GM19455 (cell line): ENCODE results near the gene OVCA2.
A peak's percentile ranks its signal among the peaks of the same experiment; 100 is the strongest.
"Not testable (repeated sequence)": the region's sequence is repeated elsewhere in the genome, so short reads cannot be mapped to it uniquely, and the experiment has no call there.

ENCODE experiments used
- ATAC-seq: cut with Tn5 transposase; IDR thresholded peaks from one replicate; pipeline ENCODE4 v1.9.1; 2021; ENCODE audit not compliant: unreplicated experiment

The OVCA2 gene

DNA sequence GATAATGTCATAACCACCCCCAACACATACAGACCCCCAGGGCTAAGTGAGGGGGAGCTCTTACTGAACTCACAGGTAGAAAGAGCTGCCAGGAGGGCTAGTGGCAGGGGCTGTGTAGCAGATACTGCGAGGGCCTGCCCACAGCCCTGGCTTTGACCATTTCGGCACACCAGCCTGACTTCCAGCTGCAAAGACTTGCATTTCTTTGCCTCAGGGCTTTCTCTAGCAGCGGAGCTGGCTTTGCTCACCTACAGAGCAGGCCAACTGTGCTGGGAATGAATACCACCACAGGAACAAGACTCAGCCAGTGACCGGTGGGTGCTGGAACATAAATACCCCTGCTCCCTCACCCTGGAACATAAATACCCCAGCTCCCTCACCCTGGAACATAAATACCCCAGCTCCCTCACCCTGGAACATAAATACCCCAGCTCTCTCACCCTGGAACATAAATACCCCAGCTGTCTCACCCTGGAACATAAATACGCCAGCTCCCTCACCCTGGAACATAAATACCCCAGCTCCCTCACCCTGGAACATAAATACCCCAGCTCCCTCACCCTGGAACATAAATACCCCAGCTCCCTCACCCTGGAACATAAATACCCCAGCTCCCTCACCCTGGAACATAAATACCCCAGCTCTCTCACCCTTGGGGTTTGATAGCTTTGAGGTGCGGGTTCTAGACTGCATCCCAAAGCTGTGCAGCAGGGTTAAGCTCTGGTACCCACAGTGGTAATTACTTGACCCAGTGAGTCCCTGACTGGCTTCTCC is 28.4 kb upstream of the OVCA2 start:
- ATAC-seq = not testable (repeated sequence)

DNA sequence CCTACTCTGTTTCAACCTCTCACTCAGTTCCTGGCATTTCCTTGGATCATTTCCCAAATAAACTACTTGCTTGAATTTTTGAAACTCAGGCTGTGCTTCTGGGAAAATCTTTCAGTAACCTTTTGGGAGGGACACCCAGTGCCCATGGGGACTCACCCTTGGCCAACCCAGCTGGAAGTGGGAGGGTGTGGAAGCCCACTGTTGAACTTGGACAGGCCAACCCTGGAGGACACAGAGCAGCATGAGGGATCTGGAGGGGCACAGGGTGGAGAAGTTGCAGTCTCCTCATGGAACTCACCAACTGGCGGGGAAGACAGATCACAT is 27.9 kb upstream of the OVCA2 start:
- ATAC-seq = no peak

DNA sequence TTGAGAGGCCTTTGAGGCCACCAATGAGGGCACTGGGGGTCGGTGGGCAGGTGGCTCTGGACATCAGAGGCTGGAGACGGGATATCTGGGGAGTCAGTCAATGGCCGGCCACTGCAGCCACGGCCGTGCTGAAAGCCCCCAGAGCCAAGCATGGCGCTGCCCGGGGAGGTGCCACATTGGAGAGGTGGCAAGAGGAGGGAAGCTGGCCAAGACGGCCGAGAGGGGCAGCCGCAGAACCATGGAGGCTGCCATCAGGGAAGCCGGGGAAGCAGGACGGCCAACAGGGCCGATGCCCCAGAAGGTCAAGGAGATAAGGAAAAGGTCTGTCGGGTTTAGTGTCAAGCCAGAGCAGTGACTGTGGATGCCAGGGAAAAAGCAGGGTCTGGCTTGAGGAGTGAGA is 26.5 kb upstream of the OVCA2 start:
- no peak for ATAC-seq

DNA sequence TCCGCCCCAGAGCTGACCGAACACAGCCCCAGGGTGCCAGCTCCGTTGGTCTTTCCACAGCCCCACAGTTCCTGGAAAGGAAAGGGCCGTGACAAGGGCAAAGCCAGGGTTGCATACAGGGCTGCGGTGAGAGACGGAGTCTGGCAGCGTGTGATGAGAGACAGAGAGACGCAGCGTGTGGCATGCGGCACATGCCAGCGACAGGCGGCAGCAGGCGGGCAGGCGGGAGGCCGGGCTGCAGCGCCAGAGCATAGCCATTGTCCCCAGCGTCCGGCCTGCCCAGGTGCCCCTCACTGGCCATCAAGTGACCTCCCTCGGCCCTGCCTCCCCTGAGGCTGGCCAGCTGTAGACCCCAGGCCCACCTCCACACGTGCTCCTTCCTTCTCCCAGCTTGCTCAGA is 25.3 kb upstream of the OVCA2 start:
- no peak for ATAC-seq

DNA sequence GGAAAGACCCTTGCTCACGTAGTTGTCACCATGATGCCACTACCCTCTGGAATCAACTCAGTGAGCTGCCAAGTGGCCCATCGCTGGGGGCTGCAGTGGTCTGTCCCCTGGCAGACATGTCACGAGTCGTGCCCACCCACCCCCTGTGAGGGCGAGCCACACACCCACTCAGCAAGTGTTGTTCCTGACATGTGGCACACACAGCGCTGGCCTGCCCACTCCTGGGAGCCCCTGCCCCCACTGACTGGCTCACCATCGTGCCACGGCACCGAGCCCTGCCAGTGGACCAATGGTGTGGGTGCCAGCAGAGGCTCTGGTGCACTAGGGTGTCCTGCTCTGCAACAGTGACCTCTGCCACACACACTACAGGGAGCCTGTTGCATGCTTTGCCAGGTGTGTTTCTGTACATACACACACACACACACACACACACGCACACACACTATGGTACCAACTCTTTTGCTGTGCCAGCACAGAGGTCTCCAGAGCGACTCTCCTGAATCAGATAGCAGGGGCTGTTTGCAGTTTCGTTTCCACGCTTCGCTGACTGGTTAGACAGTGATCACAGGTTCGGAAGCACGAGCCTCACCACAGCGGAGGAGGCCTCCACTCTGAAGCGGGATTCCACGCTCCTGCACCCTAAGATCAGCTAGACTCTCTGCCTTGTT is 24.4 kb upstream of the OVCA2 start:
- no peak for ATAC-seq

DNA sequence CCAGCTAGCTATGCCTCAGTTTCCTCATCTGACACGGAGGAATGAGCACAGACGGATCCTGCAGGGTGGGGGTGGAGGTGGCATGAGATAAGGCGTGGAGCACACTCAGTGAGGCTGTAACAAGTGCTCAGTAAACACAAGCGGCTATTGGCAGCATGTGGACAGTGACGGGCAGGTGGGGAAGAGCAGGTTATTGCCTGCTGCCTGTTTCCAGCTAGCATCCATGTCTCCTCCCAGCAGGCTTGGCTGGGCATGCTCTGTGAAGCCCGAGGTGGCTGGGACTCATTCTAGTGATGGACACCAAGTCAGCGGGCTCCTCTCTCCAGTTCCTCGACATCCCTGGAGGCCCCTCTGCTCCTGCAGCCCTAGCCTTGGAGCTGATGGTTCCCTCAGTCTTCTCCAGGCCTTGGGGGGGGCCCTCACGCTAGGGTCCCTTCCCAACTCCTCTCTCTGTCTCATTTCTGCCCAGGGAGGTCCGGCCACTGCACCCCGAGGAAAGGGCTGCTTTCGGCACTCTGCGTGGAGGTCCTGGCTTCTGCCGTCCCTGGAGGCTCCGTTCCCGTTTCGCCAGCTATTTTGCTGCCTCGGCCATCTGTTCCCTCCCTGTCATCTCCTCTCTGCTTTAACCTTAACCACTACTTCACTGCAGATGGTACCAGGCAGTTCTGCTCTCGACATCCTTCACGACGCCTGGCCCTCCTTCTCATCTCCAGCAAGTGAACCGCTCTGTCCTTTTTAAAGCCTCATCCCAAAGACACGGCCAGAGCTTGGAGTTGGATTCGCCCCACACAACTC is 22.9 kb upstream of the OVCA2 start:
- no peak for ATAC-seq

DNA sequence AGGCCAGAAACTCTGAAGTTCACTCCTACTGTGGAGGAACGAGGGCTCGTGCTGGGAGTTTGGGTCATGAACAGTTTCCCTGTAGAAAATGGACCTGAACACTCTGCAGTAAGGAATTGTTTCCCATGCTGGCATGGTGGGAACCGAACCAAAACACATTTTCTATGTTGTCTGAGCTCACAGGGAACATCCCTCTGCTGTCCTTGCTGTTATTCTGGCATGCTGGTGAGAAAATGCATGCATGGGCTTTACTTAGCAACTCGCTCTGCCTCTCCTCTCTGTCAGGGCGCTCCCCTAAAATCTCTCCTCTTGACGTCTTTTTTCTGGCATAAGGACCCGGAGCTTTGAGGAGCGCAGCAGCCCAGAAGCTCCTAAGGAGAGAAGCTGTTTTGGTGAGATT is 22.1 kb upstream of the OVCA2 start:
- no peak for ATAC-seq

DNA sequence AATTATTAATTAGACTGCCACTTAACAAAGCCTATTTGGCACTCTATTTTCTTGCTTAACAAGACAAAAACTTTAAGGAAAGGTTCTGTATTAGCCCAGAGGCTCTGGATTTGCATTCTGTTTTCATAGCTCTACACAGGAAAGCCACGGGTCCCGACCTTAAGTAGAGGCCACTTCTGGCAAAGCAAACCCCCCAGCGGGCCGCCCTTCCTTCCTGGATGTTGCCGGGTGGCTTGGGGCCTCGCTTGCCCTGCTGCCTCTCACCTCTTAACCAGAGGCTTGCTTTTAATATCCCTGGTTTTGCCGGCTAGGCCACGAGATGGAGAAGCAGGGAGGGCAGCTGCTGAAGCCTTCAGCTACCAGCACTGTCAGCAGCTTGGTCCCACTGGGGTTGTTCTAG is 21.1 kb upstream of the OVCA2 start:
- no peak for ATAC-seq

DNA sequence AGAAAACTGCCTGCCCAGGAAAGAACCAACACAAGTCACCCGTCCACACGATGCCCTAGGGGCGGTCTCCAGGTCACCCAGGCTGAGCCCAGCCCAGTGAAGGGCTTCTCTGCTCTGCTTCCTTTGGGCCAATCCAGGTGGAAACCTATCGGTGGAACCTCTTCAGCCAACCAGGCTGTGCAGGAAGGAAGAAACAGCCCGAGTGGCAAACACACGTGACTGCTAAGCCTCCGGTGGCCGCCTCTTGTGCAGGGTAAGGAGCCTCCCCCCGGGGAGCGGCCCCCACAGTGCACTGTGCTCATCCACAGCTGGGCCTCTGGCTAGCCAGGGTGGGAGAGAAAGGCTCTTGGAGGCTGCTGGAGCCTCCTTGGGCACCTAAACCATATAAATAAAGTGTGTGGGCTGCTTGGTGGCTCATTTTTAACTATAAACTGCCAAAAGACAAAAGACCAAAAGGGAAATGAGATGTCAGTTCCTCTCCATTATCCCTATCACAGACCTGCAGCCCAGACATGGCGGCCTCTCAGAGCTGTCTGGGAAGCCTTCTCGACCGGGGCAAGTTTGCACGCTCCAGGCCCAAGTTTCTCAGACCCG is 19.1 kb upstream of the OVCA2 start:
- ATAC-seq = no peak

DNA sequence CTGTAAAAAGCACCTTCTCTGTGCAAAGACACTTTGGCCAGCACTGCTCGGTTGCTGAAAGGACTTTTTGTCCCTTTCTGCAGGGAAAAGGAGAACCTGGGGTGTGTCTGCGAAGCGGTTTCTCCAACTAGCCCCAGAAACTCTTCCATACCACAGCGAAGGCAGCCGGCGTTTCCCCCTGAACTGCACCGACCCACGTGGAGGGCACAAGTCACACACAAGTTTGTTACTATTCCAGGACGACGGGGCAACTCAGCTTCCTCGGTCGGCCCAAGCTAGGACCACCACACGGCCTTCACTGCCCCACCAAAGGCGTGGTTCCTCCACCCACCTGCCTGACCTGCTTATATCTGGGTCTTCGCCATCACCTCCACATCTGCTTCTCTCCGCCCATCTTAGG is 18.6 kb upstream of the OVCA2 start:
- no peak for ATAC-seq

DNA sequence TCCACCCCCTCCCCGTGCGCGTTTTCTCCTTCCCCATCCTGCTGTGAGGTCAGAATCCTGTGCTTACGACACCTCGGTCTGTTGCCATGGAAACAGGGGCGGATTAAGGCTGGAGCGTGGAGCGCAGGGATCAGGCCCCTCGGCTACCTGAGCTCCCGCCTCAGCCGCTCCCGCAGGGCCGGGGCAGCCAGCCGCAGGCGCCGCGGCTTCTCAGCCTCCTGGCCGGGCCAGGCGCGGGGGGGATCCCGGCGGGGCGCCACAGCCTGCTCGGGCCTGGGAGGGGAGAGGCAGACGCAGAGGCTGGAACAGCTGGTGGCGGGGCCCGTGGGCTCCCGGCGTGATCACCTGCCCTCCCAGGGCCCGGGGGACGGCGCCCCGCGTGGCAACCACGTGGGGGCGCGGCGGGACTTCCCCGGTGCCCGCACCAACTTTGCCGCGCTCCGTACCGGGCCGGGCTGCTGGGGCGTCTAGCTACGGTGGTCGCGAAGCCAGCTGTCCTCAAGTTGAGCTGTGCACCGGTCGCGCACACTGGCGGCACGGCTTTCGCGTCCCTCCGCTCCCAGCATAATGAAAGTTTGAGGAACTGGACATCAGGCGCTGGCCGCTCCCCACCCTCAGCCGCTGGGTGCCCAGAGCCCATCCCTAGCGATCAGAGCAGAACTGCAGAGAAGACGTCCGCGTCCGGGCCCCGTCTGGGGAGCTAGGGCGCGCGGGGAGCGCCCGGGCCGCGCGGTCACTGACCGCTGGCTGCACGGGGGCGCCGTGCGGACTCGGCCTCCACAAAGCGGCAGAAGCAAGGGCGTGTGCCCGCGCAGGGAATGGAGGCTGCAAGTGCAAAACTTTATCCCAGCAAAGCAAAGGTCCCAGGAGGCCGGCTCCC is 17.9 kb upstream of the OVCA2 start:
- no peak for ATAC-seq

DNA sequence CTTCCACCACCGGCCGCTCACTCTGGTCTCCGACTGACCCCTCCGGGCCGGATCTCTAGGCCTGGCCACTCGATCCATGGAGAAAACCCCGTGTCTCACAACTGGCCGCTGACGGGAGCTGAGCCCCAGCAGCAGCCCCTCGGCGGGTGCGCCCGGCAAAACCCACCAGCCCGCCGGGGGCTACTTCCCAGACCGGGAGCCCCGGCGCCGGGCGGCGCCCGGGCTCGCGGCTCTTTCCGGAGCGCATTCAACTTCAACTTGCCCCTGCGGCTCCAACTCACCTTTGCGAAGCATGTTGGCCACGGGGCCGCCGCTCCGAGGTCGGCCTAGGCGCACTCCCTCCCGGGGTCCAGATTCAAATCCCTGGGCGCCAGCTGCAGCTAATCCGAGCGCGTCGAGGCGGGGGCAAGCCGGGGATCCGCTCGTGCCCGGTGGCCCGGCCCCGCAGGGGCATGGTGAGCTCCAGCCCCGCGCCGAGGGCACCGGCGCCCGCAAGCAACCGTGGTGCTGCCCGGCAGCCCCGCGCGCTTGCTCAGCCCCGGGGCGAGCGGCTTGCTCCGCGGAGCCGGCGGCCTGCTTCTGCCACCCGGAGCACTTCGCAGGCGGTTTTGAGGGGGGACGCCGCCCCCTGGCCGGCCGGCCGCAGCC is 17.1 kb upstream of the OVCA2 start:
- ATAC-seq = no peak

DNA sequence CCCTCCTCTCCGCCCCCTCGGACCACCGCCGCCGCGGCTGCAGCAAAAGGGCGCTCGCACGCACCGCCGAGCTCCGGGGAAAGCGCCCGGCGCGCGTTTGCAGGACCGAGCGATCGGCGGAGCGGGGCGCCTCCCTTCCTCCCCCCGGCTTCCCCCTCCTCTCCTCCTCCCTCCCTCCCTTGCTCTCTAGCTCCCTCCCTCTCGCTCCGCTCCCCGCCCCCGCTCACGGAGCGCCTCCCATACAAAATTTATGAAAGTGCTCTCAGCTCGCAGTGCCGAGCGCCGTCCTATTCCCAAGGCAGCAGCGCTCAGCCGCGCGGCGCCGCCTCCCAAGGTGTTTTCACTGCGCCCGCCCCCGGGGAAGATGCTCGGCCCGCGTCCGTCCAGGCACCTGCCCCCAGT is 16.6 kb upstream of the OVCA2 start, which contains the start of gene RTN4RL1:
TSS of gene RTN4RL1 (minus strand) at position 115 of the 402 bp plus-strand sequence. CDS start 469 bp downstream, outside the sequence.
- no peak for ATAC-seq

DNA sequence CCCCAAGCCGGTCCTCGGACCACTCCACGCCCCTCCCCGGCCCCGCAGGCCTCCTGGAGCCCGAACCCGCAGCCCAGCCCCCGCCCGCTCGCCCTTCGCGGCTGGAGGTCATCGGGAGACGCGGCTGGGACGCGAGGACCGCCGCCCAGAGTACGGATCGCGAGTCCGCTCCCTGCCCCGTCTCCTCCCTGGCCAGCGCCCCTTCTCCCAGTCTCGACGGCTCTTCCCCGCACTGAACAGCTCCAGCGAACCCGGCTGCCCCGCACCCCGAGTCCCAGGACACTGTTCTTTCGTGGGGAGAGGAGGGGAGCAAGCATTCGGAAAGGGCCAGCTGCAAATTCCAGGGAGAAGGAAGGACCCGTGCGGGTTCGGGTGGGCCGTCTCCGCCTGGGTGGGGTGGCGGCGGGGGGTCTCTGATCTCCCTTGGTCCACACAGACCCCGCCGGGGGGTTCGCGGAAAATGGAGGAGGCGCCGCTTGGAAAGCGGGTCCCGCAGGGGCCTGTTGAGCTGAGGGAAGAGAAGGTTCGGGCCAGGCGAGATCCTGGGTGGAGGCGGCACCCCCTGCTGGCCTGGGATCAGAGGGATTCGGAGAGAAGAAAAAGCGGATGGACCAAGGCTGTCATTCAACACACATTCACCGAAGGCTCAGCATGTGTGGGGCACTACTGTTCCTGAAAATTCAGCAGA is 16.1 kb upstream of the OVCA2 start:
- ATAC-seq = no peak

DNA sequence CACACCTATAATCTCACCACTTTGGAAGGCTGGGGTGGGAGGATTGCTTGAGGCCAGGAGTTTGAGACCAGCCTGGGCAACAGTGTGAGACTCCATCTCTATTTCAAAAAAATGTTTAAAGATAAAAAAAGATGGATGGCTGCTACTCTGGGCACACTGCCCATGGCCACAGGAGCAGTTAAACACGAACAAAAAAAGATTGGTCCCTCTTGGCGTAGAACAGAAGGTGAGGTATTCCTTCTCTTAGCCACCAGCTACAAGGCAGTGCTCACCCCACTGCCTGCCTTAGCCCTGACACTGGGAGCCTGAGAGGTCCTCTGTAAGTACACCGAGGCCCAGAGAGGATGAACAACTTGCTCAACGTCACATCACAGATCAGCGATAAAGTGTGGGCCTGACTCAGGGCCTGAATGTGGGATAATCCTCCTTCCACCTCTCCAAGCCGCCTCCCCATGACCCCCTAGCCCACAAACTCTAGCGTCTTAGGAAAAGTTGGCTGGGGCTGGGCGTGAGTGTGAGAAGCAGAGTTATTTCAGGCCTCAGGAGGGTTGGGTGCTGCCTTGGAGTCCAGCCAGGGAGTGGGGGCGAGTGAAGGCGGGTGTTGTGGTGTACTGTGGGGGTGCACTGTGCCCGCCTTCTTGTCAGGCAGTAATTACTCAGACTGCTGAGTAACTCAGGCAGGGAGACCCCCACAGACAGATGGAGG is 14.1 kb upstream of the OVCA2 start:
- no peak for ATAC-seq

DNA sequence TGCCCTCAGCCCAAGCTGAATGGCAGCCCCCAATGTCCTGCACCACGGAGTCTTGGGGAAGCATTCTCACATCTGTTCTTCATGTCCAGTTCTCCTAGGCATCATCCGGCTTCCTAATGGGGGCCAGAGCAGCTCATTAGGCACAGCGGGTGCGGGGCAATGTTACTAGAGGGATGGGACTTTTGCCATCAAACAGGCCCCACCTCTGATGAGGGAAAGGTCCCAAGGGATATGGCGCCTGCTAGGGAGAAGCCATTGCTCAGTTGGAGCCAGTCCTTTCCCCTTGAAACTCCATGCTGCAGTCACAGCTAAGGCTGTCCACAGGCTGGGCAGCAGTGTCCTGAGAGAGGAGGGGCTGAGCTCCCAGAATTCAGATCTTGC is 13.6 kb upstream of the OVCA2 start:
- ATAC-seq = no peak

DNA sequence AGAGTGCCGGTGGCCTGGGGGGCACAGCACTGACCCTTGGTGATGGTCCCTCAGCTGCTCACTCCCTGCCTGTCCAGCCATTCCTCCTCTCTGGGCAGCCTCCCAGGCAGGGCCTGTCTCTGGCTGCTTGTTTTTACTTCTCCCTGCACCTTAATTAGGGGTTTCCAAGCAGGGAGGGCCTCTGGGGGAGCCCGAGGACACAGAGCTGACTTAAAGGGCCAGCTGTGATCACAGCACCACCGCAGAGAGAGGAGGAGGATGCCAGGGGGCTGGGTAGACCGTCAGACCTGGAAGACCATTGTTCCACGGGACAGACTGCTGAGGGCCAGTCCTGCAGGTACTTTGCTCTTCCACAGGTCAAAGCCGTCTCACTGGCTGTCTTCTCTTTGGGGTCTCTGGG is 13.1 kb upstream of the OVCA2 start:
- ATAC-seq = no peak

DNA sequence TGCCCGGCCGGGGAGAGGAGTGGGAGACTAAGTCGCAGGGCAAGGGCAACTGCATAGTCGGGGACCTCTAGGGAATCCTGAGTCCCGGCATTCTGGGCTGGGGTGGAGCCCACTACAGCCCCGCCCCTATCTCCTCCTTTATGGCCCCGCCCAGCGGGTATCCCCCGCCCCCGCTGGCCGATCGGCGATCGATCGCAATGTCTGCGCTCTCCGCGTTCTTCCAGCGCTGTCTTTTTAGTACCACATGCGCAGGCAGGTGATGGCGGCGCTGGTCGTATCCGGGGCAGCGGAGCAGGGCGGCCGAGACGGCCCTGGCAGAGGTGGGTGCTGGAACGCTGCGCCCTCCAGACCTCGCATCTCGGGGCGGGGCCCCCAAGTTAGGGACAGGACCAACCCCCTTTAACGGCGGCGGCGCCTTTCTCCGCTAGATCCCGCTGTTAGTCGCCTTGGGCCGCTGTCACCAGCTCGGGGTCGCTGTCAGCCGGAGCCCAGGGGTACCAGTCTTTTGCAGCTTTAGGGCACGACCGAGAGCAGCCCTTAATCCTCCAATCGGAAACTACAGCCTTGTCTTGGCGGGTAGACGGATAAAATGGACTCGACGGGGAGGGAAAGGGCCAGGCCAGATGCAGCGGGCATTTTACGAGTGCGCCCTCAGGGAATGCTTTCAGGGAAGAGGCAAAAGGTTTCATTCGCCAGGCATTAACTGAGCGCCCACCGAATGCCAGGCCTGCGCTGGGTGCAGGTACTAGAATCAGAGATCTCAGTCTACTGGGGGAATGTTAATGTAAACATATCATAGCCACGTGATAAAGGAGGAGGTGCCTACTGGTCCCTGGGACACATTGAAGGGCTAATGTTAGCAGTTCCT is 11.7 kb upstream of the OVCA2 start, which contains the start of gene DPH1:
TSS of gene DPH1 (plus strand) at position 243 of the 868 bp plus-strand sequence. CDS start at position 260, 17 bp downstream.
- ATAC-seq = peak; percentile 68
